Muscle of leg (tissue), 11 donors: ENCODE results near the gene SETD3. TPM values are rescaled to one million over a fixed set of nuclear protein-coding genes. Genes with fewer than 3 reads are reported as not detected.

Source experiments
- DNase-seq: peaks from one replicate; pipeline ENCODE4 v3.0.0; 2013
- H3K27ac ChIP-seq: one replicate; pipeline ENCODE4 v1.5.1; 2013; ENCODE audit warnings: mild to moderate bottlenecking, low read length, control low read depth
- H3K27me3 ChIP-seq: one replicate; pipeline ENCODE4 v1.6.1; 2013; ENCODE audit warnings: low read length; ENCODE audit not compliant: control insufficient read depth, insufficient read depth
- H3K36me3 ChIP-seq: one replicate; pipeline ENCODE4 v1.6.1; 2013; ENCODE audit warnings: low read length; ENCODE audit not compliant: control insufficient read depth, insufficient read depth
- H3K4me1 ChIP-seq: one replicate; pipeline ENCODE4 v1.6.1; 2013; ENCODE audit warnings: low read length; ENCODE audit not compliant: control insufficient read depth, insufficient read depth
- H3K4me3 ChIP-seq: one replicate; pipeline ENCODE4 v1.5.1; 2013; ENCODE audit warnings: low read length, control low read depth
- H3K9me3 ChIP-seq: replicated peaks from 2 replicates; pipeline ENCODE4 v1.6.1; 2013; ENCODE audit warnings: low read depth, low read length; ENCODE audit not compliant: control insufficient read depth
- WGBS: methylation state at CpG from one replicate; pipeline ENCODE4 v1.1.5; 2013; ENCODE audit warnings: missing lambda C conversion rate; ENCODE audit not compliant: insufficient coverage; 5-methylcytosine and 5-hydroxymethylcytosine counted together
- polyA plus RNA-seq, 8 donors: library from polyadenylated mRNA; unstranded; fragments of 120-200 nt; gene quantifications; one replicate each; pipeline versions ENCODE4 v1.2.1 to v1.2.3, GENCODE V29; 2013; ENCODE audit warnings: inconsistent platforms in 1 of 8, low replicate concordance in 1 of 8; ENCODE audit not compliant: insufficient read length in 8 of 8, insufficient read depth in 1 of 8
- total RNA-seq: library from RNA; stranded (reverse); fragments of 120-200 nt; gene quantifications from one replicate; pipeline ENCODE4 v1.2.4, GENCODE V29; 2013

Gene SETD3
- total and polyA plus RNA-seq, 9 donors = 53.3 to 99.2 (median 61.1) TPM

DNA sequence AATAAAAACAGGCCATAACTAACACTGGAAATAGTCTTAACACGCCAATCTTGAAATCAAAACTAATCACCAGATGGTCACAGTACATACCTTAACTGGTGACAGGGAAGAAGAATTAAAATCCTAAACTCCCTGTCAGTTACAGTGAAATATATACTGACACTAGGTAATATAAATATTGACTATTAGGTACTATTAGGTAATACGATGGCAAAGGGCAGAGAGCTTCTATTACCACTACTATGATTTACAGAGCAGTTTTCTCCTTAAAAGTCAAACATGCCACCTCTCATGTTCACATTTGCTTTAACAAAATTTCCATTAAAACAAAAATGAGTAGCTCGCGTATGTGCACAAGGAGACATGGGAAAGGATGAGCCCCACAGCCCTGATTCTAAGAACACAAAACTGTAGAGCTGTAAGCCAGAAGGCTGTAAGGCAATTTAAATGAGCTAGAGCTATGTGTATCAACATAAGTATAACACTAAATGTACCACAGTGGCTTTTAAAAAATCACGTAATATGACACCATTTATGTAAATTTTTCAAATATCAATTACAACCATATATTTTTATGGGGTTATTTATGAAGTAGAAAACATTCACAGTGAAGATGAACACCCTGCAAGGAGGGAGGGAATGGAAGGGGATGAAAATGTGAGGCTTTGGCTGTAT, 19.1 kb downstream of the SETD3 start:
- H3K27ac ChIP-seq = no peak overlapping the region
- peaks cover 54% of the 10 kb centered on the region for H3K36me3 ChIP-seq
- DNase-seq = no peak
- H3K4me3 ChIP-seq = no peak overlapping the region
- no peaks in the 10 kb centered on the region for H3K27me3 ChIP-seq
- no peaks in the 10 kb centered on the region for H3K9me3 ChIP-seq
- peaks cover 4% of the 10 kb centered on the region for H3K4me1 ChIP-seq
- no CpG with 5 or more reads among the region's 5 CpGs for WGBS

DNA sequence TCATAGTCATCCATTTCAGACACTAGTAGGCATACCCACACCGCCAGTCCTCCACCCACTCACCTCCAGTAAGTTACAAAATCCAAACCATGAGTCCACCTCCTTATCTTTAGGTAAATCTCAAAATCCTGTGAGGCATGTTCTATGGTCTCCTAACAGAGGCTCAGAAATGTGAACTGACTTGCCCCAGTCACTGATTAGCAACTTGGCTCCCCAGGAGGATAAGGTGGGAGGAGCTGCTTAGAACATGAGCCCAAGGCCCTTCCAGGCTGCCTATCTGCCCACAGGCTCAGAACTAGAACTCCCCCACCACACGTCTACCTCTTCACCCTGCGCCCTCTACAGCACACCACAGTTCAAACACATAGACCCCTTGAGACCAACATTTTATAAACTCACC, 19.9 kb downstream of the SETD3 start:
- H3K4me3 ChIP-seq = no peak overlapping the region
- H3K36me3 ChIP-seq = peaks cover 56% of the 10 kb centered on the region
- WGBS = 84% methylated on average over 2 of the region's 3 CpGs
- no peaks in the 10 kb centered on the region for H3K4me1 ChIP-seq
- no peaks in the 10 kb centered on the region for H3K27me3 ChIP-seq
- H3K27ac ChIP-seq = no peak overlapping the region
- no peak for DNase-seq
- H3K9me3 ChIP-seq = no peaks in the 10 kb centered on the region

DNA sequence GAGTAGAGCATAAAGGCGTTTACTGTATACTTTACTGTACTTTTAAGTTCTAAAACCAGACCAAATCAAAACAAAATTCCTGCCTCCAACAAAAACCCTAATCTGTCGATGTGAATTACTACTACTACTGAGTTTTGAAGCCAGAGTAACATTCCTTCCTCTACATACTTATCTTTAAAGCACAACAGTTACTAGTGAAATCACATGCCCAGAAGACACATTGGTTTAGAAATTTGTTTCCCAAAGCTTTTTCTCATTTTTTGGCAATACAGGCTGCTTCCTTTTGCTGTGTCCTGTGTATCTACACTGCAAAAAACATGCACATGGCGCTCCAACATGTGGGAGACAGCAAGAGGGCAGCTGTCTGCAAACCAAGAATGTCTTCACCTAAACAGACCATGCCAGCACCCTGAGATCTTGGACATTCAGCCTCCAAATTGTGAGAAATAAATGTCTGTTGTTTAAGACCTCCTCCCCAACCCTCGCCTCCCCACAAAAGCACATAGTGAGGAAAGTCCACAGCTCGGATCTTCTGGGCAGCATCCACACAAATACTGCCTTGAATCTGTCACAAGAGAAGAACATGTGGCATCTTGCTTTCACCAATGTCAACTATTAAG, 21.1 kb downstream of the SETD3 start:
- H3K9me3 ChIP-seq = no peaks in the 10 kb centered on the region
- no peaks in the 10 kb centered on the region for H3K27me3 ChIP-seq
- H3K36me3 ChIP-seq = peaks cover 55% of the 10 kb centered on the region
- no peaks in the 10 kb centered on the region for H3K4me1 ChIP-seq
- 100% methylated on average over 1 of the region's 5 CpGs for WGBS
- no peak overlapping the region for H3K4me3 ChIP-seq
- DNase-seq = no peak
- no peak overlapping the region for H3K27ac ChIP-seq

DNA sequence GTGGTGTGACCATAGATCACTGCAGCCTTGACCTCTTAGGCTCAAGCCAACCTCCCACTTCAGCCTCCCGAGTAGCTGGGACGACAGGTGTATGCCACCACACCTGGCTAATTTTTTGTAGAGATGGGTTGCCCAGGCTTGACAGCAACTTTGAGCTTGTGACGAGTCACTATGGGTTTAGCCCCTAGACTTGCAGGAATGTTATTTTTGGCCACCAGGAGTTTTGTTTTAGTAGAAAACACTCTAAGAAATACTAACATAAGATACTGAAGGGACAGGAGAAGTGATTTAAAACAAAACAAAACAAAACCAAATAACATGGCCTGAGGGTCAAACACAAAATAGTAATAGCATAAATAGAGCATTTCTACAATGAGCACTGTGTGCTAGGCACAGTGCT, 26.4 kb downstream of the SETD3 start:
- no CpG with 5 or more reads among the region's 3 CpGs for WGBS
- Histone ChIP-seq H3K27ac (no peak overlapping the region), H3K4me1 (no peaks in the 10 kb centered on the region), H3K27me3 (no peaks in the 10 kb centered on the region), H3K4me3 (no peak overlapping the region), H3K36me3 (peaks cover 36% of the 10 kb centered on the region), H3K9me3 (no peaks in the 10 kb centered on the region)
- no peak for DNase-seq

DNA sequence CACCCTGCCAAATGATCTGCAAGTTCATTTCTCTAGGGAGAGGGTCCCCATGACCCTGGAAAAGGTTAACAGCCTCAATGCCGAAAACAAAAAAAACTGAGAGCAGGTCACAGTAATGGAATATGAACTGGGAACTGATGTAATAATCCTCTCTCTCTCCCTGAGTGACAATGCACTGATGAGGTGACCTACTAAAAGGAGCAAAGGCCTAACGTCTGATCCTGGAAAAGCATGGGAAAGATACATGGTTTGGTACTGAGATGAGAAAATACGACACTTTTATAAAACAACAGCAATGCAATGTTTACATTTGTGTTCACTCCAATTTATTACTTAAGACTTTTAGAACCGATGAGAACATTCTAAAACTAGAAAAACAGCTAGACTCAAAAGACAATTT, 27.7 kb downstream of the SETD3 start:
- no peak overlapping the region for H3K27ac ChIP-seq
- no peaks in the 10 kb centered on the region for H3K9me3 ChIP-seq
- H3K27me3 ChIP-seq = no peaks in the 10 kb centered on the region
- DNase-seq = no peak
- H3K4me3 ChIP-seq = no peak overlapping the region
- WGBS = no CpG with 5 or more reads among the region's 4 CpGs
- H3K4me1 ChIP-seq = no peaks in the 10 kb centered on the region
- peaks cover 37% of the 10 kb centered on the region for H3K36me3 ChIP-seq

DNA sequence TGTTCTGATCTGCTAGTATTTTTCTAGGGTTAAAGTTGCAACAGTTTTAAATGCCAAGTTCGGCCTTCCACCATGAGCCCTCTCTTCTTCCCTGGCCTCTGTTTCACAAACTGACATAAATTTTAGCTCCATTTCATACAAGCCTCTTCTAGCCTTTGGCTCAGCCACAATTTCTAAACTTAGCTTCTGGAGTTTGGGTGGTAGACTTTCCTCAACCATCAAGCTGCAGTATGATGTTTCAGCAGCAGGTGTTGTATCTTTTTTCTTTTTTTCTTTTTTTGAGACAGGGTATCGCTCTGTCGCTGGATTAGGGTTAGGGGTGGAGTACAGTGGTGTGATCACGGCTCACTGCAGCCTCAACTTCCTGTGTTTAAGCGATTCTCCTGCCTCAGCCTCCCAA, 29.4 kb downstream of the SETD3 start:
- Histone ChIP-seq H3K4me1 (no peaks in the 10 kb centered on the region), H3K27ac (no peak overlapping the region), H3K27me3 (no peaks in the 10 kb centered on the region), H3K4me3 (no peak overlapping the region), H3K36me3 (peaks cover 38% of the 10 kb centered on the region), H3K9me3 (no peaks in the 10 kb centered on the region)
- 100% methylated on average over 1 of the region's 5 CpGs for WGBS
- peak; percentile 25 for DNase-seq

DNA sequence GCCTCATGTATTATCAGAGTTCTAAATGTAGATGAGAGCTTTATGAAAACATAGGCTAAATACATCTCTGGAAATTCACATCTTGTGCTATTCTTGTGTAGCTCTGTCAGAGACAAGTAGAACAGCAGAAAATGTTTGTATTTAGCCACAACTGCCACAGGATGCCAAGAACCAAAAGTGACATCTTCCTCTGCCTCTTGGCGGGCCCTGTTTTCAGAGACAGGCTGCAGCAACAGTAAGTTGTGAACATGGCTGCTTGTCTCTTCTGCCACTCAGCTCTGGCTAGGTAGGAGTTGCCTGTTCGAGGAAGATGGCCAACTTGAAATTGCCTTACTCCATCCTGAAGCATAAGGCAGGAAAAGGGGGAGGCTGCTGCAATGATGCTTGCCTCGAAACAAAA, 30.4 kb downstream of the SETD3 start:
- no peak overlapping the region for H3K4me3 ChIP-seq
- H3K27ac ChIP-seq = no peak overlapping the region
- no peaks in the 10 kb centered on the region for H3K9me3 ChIP-seq
- no peaks in the 10 kb centered on the region for H3K27me3 ChIP-seq
- DNase-seq = no peak
- H3K36me3 ChIP-seq = peaks cover 34% of the 10 kb centered on the region
- H3K4me1 ChIP-seq = no peaks in the 10 kb centered on the region
- 88% methylated on average over 2 of the region's 3 CpGs for WGBS

DNA sequence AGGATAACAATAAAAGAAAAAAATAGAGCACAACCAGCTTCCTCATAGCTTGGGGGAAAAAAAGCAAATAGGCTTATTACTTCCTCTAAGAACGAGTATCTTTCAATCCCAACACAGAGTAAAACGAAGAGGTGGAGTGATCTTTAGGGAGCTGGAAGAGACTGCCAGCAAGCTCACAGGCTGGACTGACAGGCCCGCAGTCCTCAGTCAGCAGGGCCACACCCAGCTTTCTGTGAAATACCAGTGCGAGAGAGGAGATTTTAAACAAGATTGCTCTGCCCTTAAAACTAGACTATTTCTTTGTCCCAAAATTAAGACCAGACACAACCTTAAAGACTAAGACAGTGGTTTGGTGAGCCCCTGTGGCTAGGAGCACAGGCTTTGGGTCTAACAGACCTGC, 32.9 kb downstream of the SETD3 start:
- DNase-seq = no peak
- H3K4me1 ChIP-seq = no peaks in the 10 kb centered on the region
- H3K9me3 ChIP-seq = no peaks in the 10 kb centered on the region
- H3K27ac ChIP-seq = no peak overlapping the region
- H3K4me3 ChIP-seq = no peak overlapping the region
- no CpG with 5 or more reads among the region's 4 CpGs for WGBS
- no peaks in the 10 kb centered on the region for H3K27me3 ChIP-seq
- H3K36me3 ChIP-seq = peaks cover 38% of the 10 kb centered on the region

DNA sequence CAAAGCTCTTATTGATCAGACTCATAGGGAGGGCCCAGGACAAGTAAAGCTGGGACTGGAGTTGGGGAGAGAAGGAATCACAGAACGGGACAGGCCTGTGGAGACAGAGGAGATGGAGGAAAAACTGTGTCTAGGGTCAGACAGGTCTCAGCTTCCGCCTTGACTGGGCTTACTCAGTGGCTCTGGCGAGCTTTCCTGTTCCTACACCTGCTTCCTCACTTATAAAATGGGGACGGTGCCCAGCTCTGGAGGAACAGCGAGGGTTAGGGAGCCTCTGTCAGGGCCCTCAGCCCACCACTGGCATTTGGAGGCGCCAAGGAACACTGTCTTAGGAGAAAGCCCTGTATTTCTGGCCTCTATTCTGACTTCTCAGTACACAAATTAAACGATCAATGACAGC, 34.7 kb downstream of the SETD3 start:
- Histone ChIP-seq H3K9me3 (no peaks in the 10 kb centered on the region), H3K36me3 (peaks cover 33% of the 10 kb centered on the region), H3K27me3 (no peaks in the 10 kb centered on the region), H3K27ac (no peak overlapping the region), H3K4me3 (no peak overlapping the region), H3K4me1 (peaks cover 2% of the 10 kb centered on the region)
- 87% methylated on average over 6 of the region's 7 CpGs for WGBS
- DNase-seq = peak; percentile 54

DNA sequence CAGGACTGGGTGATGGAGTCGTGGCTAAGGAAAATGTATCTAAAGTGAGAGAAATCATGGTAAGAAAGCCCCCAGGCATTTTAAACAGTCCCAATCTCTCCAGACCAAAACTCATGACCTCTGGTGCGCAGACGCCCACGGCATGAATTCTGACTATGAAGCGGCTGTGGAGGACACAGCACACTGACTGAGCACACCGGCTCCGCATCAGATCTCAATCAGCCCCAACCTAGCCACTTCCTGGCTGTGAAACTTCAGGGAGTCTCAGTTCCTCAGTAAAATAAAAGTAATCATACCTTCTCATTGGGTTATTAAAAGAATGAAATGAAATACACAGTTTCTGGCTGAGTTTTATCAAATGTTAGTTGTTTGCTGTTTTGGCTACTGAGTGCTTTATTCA, 38.7 kb downstream of the SETD3 start:
- no peak for DNase-seq
- WGBS = 98% methylated on average over 5 of the region's 7 CpGs
- no peaks in the 10 kb centered on the region for H3K9me3 ChIP-seq
- no peaks in the 10 kb centered on the region for H3K27me3 ChIP-seq
- H3K4me1 ChIP-seq = peaks cover 2% of the 10 kb centered on the region
- no peak overlapping the region for H3K27ac ChIP-seq
- H3K4me3 ChIP-seq = no peak overlapping the region
- peaks cover 29% of the 10 kb centered on the region for H3K36me3 ChIP-seq
